HEK293 (cell line): Measurements from ENCODE around the gene PIK3R3.

Experiments
- CTCF ChIA-PET: fragments of 350-600 bp; formaldehyde crosslinking; extraction: SDS; loops from one replicate; lab custom pipeline; 2021; ENCODE audit warnings: antibody characterized with exemption; lab: Yijun Ruan, JAX
- POLR2A ChIA-PET: fragments of 300-600 bp; formaldehyde crosslinking; extraction: SDS; loops from one replicate; lab custom pipeline; 2020; ENCODE audit warnings: antibody characterized with exemption, inconsistent platforms; lab: Yijun Ruan, JAX
- H3K27ac ChIP-seq: fragments of 200-500 bp; sonication (Bioruptor generic); 2 replicates; pipeline ENCODE4 v1.5.1; 2014; ENCODE audit warnings: low read depth, low read length, control low read depth, inconsistent platforms; ENCODE audit errors: extremely low read depth
- H3K36me3 ChIP-seq, 2 experiments: fragments of 200-500 bp in 1 of 2; sonication (Bioruptor generic) in 1 of 2; 1 replicate in 1 of 2; 2 replicates in 1 of 2; pipeline ENCODE4 v1.5.1; 2014 to 2017; ENCODE audit warnings: inconsistent platforms in 2 of 2, low read length in 2 of 2; ENCODE audit not compliant: control insufficient read depth in 2 of 2, insufficient read depth in 1 of 2
- H3K4me1 ChIP-seq: fragments of 200-500 bp; sonication (Bioruptor generic); 2 replicates; pipeline ENCODE4 v1.5.1; 2014; ENCODE audit warnings: mild to moderate bottlenecking, low read length, inconsistent platforms; ENCODE audit not compliant: control insufficient read depth, insufficient read depth
- H3K4me3 ChIP-seq: 2 replicates; pipeline ENCODE4 v1.5.1; 2011; ENCODE audit warnings: low read depth, mild to moderate bottlenecking, control low read depth, low read length, moderate library complexity
- H3K9me3 ChIP-seq: fragments of 200-500 bp; sonication (Bioruptor generic); 2 replicates; pipeline ENCODE4 v1.5.1; 2014; ENCODE audit warnings: low read depth, low read length, inconsistent platforms; ENCODE audit not compliant: control insufficient read depth, insufficient read depth
- GLI2 ChIP-seq: fragments of 450-650 bp; formaldehyde crosslinking; IDR thresholded peaks from 2 replicates; pipeline ENCODE4; 2017; ENCODE audit warnings: missing biosample characterization, missing genetic modification characterization, low read depth, borderline replicate concordance
- OSR2 ChIP-seq: fragments of 450-650 bp; formaldehyde crosslinking; IDR thresholded peaks from 2 replicates; pipeline ENCODE4 v1.5.1; 2016; ENCODE audit warnings: missing biosample characterization, missing genetic modification characterization
- REPIN1 ChIP-seq: fragments of 450-650 bp; formaldehyde crosslinking; IDR thresholded peaks from 2 replicates; pipeline ENCODE4 v1.5.1; 2017; ENCODE audit warnings: missing biosample characterization, missing genetic modification characterization, low read depth
- SP7 ChIP-seq: fragments of 450-650 bp; formaldehyde crosslinking; IDR thresholded peaks from 2 replicates; pipeline ENCODE4 v1.5.1; 2016; ENCODE audit warnings: missing biosample characterization, missing genetic modification characterization
- ZBTB26 ChIP-seq: fragments of 450-650 bp; formaldehyde crosslinking; optimal IDR thresholded peaks from 2 replicates; pipeline ENCODE3; 2016; ENCODE audit warnings: missing biosample characterization, mild to moderate bottlenecking, missing genetic modification characterization
- ZBTB48 ChIP-seq: fragments of 450-650 bp; formaldehyde crosslinking; IDR thresholded peaks from 2 replicates; pipeline ENCODE4 v1.5.1; 2016; ENCODE audit warnings: missing biosample characterization, missing genetic modification characterization
- ZFHX2 ChIP-seq: fragments of 450-650 bp; formaldehyde crosslinking; conservative IDR thresholded peaks from 2 replicates; pipeline ENCODE4 v1.5.1; 2016; ENCODE audit warnings: missing biosample characterization, missing genetic modification characterization
- ZNF341 ChIP-seq: fragments of 450-650 bp; formaldehyde crosslinking; IDR thresholded peaks from 2 replicates; pipeline ENCODE4; 2016; ENCODE audit warnings: low read depth, missing biosample characterization, missing genetic modification characterization
- ZNF37A ChIP-seq: fragments of 450-650 bp; IDR thresholded peaks from 2 replicates; pipeline ENCODE4 v1.5.1; 2018; ENCODE audit warnings: missing biosample characterization, missing genetic modification characterization
- ZNF404 ChIP-seq: fragments of 450-650 bp; formaldehyde crosslinking; IDR thresholded peaks from 2 replicates; pipeline ENCODE4 v1.5.1; 2017; ENCODE audit warnings: missing biosample characterization, missing genetic modification characterization
- ZNF629 ChIP-seq: fragments of 450-650 bp; formaldehyde crosslinking; IDR thresholded peaks from 2 replicates; pipeline ENCODE4 v1.5.1; 2017; ENCODE audit warnings: missing biosample characterization, missing genetic modification characterization
- ZNF654 ChIP-seq: fragments of 450-650 bp; formaldehyde crosslinking; IDR thresholded peaks from 2 replicates; pipeline ENCODE4 v1.5.1; 2016; ENCODE audit warnings: low read depth, missing biosample characterization, missing genetic modification characterization
- ZNF776 ChIP-seq: fragments of 450-650 bp; formaldehyde crosslinking; IDR thresholded peaks from 2 replicates; pipeline ENCODE4 v1.5.0; 2017; ENCODE audit warnings: missing biosample characterization, missing genetic modification characterization, borderline replicate concordance
- TF ChIP-seq, protein P1 (sequence below): fragments of 450-650 bp; formaldehyde crosslinking; IDR thresholded peaks from 2 replicates; pipeline ENCODE4 v1.5.1; 2016; ENCODE audit warnings: missing biosample characterization, missing genetic modification characterization
- TF ChIP-seq, protein P2 (sequence below): fragments of 450-650 bp; formaldehyde crosslinking; IDR thresholded peaks from 2 replicates; pipeline ENCODE4 v1.5.1; 2017; ENCODE audit warnings: missing biosample characterization, mild to moderate bottlenecking, missing genetic modification characterization, moderate library complexity
- TF ChIP-seq, protein P3 (sequence below): fragments of 450-650 bp; formaldehyde crosslinking; IDR thresholded peaks from 2 replicates; pipeline ENCODE4 v1.5.1; 2017; ENCODE audit warnings: missing biosample characterization, missing genetic modification characterization
- TF ChIP-seq, protein P4 (sequence below): fragments of 450-650 bp; formaldehyde crosslinking; IDR thresholded peaks from 2 replicates; pipeline ENCODE4 v1.5.1; 2016; ENCODE audit warnings: missing biosample characterization, missing genetic modification characterization
- TF ChIP-seq, protein P5 (sequence below): fragments of 450-650 bp; formaldehyde crosslinking; IDR thresholded peaks from 2 replicates; pipeline ENCODE4 v1.5.1; 2016; ENCODE audit warnings: missing biosample characterization, missing genetic modification characterization
- TF ChIP-seq, protein P6 (sequence below): fragments of 450-650 bp; formaldehyde crosslinking; IDR thresholded peaks from 2 replicates; pipeline ENCODE4 v1.5.1; 2016; ENCODE audit warnings: missing biosample characterization, missing genetic modification characterization
- TF ChIP-seq, protein P7 (sequence below): fragments of 450-650 bp; formaldehyde crosslinking; IDR thresholded peaks from 2 replicates; pipeline ENCODE4 v1.5.1; 2017; ENCODE audit warnings: missing biosample characterization, missing genetic modification characterization

Gene PIK3R3

DNA sequence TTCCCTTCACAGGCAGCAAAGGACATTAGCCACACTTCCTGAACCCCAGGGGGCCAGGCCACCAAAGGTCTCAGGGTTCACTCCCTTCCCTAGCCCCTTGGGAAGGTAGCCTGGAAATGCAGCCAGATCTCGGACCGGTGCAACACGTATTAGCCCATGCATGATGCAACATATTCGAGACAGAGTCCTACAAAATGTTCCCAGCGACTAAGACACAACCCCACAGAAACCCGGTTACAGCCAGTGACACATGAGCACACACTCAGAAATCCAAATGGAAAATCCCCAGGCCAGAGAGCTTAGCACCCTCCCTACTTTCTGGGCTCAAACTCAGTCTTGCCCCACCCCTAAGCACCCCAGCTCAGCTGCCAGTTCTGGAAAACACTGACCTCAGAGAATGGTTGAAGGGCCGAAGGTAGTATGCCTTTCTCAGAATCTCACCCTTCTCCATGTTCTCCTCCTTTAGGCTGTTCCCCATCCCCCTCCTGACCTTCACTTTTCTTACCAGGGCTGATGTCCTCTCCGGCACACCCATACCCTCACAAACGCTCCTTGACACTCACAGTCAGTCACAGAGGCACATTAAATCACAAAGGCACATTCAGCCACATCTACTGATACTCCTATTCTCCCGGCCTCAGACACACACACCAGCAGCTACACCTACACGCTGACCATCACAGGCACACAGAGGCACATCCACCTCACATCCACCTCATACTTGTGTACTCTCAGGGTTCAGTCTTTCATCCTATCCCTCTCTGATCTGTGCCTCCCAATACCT is 42.2 kb upstream of the PIK3R3 start, which contains the start of gene TSPAN1 (continued):
- TF ChIP-seq ZBTB48 (tag by site-specific recombination), result peak; percentile 9; the same call in 1 of the 2 replicates
- no peak for TF ChIP-seq REPIN1 (tag by site-specific recombination)

- Histone ChIP-seq H3K36me3 (no peaks in the 10 kb centered on the region), H3K4me3 (no peak overlapping the region), H3K4me1 (no peaks in the 10 kb centered on the region; the same call in 1 of the 2 replicates), H3K9me3 (no peaks in the 10 kb centered on the region), H3K27ac (no peak overlapping the region)
- ChIA-PET POLR2A (interaction anchor here (1.0 kb wide), 1 partner anchor 42 kb away, joined by 6 read pairs; the partner anchor contains the start of gene PIK3R3), CTCF (interaction anchor here (1.2 to 2.3 kb wide), 4 partner anchors 8 to 137 kb away, joined by 3 to 12 read pairs (median 6); partner anchors contain the start of gene PIK3R3)
- TF ChIP-seq, protein P1, sequence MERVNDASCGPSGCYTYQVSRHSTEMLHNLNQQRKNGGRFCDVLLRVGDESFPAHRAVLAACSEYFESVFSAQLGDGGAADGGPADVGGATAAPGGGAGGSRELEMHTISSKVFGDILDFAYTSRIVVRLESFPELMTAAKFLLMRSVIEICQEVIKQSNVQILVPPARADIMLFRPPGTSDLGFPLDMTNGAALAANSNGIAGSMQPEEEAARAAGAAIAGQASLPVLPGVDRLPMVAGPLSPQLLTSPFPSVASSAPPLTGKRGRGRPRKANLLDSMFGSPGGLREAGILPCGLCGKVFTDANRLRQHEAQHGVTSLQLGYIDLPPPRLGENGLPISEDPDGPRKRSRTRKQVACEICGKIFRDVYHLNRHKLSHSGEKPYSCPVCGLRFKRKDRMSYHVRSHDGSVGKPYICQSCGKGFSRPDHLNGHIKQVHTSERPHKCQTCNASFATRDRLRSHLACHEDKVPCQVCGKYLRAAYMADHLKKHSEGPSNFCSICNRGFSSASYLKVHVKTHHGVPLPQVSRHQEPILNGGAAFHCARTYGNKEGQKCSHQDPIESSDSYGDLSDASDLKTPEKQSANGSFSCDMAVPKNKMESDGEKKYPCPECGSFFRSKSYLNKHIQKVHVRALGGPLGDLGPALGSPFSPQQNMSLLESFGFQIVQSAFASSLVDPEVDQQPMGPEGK (tag by site-specific recombination), result peak; percentile 75
- no peak for TF ChIP-seq ZNF776
- no peak for TF ChIP-seq ZNF404 (tag by site-specific recombination)
- TF ChIP-seq GLI2 (tag by site-specific recombination), result no peak
- TF ChIP-seq ZNF629, result peak; percentile 64; the same call in 1 of the 2 replicates
- TF ChIP-seq ZNF37A (tag by site-specific recombination), result no peak
- TF ChIP-seq, protein P2, sequence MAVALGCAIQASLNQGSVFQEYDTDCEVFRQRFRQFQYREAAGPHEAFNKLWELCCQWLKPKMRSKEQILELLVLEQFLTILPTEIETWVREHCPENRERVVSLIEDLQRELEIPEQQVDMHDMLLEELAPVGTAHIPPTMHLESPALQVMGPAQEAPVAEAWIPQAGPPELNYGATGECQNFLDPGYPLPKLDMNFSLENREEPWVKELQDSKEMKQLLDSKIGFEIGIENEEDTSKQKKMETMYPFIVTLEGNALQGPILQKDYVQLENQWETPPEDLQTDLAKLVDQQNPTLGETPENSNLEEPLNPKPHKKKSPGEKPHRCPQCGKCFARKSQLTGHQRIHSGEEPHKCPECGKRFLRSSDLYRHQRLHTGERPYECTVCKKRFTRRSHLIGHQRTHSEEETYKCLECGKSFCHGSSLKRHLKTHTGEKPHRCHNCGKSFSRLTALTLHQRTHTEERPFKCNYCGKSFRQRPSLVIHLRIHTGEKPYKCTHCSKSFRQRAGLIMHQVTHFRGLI (tag by site-specific recombination), result no peak
- TF ChIP-seq, protein P3, sequence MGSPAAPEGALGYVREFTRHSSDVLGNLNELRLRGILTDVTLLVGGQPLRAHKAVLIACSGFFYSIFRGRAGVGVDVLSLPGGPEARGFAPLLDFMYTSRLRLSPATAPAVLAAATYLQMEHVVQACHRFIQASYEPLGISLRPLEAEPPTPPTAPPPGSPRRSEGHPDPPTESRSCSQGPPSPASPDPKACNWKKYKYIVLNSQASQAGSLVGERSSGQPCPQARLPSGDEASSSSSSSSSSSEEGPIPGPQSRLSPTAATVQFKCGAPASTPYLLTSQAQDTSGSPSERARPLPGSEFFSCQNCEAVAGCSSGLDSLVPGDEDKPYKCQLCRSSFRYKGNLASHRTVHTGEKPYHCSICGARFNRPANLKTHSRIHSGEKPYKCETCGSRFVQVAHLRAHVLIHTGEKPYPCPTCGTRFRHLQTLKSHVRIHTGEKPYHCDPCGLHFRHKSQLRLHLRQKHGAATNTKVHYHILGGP (tag by site-specific recombination), result no peak
- no peak for TF ChIP-seq ZNF654
- TF ChIP-seq, protein P4, sequence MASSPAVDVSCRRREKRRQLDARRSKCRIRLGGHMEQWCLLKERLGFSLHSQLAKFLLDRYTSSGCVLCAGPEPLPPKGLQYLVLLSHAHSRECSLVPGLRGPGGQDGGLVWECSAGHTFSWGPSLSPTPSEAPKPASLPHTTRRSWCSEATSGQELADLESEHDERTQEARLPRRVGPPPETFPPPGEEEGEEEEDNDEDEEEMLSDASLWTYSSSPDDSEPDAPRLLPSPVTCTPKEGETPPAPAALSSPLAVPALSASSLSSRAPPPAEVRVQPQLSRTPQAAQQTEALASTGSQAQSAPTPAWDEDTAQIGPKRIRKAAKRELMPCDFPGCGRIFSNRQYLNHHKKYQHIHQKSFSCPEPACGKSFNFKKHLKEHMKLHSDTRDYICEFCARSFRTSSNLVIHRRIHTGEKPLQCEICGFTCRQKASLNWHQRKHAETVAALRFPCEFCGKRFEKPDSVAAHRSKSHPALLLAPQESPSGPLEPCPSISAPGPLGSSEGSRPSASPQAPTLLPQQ (tag by site-specific recombination), result peak; percentile 52; the same call in 1 of the 2 replicates
- TF ChIP-seq, protein P5, sequence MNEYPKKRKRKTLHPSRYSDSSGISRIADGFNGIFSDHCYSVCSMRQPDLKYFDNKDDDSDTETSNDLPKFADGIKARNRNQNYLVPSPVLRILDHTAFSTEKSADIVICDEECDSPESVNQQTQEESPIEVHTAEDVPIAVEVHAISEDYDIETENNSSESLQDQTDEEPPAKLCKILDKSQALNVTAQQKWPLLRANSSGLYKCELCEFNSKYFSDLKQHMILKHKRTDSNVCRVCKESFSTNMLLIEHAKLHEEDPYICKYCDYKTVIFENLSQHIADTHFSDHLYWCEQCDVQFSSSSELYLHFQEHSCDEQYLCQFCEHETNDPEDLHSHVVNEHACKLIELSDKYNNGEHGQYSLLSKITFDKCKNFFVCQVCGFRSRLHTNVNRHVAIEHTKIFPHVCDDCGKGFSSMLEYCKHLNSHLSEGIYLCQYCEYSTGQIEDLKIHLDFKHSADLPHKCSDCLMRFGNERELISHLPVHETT (tag by site-specific recombination), result no peak
- peak; percentile 58 for TF ChIP-seq SP7
- TF ChIP-seq OSR2, result no peak
- peak; percentile 53 for TF ChIP-seq ZFHX2
- TF ChIP-seq ZNF341 (tag by site-specific recombination), result no peak
- TF ChIP-seq ZBTB26 (tag by site-specific recombination), result peak; percentile 22
- TF ChIP-seq, protein P6, sequence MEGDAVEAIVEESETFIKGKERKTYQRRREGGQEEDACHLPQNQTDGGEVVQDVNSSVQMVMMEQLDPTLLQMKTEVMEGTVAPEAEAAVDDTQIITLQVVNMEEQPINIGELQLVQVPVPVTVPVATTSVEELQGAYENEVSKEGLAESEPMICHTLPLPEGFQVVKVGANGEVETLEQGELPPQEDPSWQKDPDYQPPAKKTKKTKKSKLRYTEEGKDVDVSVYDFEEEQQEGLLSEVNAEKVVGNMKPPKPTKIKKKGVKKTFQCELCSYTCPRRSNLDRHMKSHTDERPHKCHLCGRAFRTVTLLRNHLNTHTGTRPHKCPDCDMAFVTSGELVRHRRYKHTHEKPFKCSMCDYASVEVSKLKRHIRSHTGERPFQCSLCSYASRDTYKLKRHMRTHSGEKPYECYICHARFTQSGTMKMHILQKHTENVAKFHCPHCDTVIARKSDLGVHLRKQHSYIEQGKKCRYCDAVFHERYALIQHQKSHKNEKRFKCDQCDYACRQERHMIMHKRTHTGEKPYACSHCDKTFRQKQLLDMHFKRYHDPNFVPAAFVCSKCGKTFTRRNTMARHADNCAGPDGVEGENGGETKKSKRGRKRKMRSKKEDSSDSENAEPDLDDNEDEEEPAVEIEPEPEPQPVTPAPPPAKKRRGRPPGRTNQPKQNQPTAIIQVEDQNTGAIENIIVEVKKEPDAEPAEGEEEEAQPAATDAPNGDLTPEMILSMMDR (tag by site-specific recombination), result peak; percentile 57; the same call in 1 of the 2 replicates
- TF ChIP-seq, protein P7, sequence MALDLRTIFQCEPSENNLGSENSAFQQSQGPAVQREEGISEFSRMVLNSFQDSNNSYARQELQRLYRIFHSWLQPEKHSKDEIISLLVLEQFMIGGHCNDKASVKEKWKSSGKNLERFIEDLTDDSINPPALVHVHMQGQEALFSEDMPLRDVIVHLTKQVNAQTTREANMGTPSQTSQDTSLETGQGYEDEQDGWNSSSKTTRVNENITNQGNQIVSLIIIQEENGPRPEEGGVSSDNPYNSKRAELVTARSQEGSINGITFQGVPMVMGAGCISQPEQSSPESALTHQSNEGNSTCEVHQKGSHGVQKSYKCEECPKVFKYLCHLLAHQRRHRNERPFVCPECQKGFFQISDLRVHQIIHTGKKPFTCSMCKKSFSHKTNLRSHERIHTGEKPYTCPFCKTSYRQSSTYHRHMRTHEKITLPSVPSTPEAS, result peak; percentile 93
Measured at GRCh38 chr1:46173361-46173856, 41.0 kb upstream of the PIK3R3 start.
